Bronchial epithelial cell (primary cell): ENCODE results near the gene C2orf74. TPM values are rescaled to one million over a fixed set of nuclear protein-coding genes. Genes with fewer than 3 reads are reported as not detected.

ENCODE experiments used
- DNase-seq: peaks from one replicate; pipeline ENCODE4 v3.0.0-alpha.2; 2010; ENCODE audit warnings: low read depth
- FAIRE-seq: peaks from 2 replicates; lab custom pipeline; 2011; peaks lifted over from hg19 to GRCh38; lab: Jason Lieb, UNC
- H3K27me3 ChIP-seq: 2 replicates; pipeline ENCODE4 v1.5.1; 2011; ENCODE audit warnings: low read length; ENCODE audit not compliant: control insufficient read depth, insufficient read depth
- H3K36me3 ChIP-seq: 2 replicates; pipeline ENCODE4 v1.5.1; 2011; ENCODE audit warnings: low read length; ENCODE audit not compliant: control insufficient read depth, insufficient read depth
- H3K4me3 ChIP-seq: 2 replicates; pipeline ENCODE4 v1.5.1; 2011; ENCODE audit warnings: mild to moderate bottlenecking, low read depth, low read length, control low read depth
- CTCF ChIP-seq: IDR thresholded peaks from 2 replicates; pipeline ENCODE4 v1.5.1; 2011; ENCODE audit warnings: mild to moderate bottlenecking, moderate library complexity, low read length, control low read depth, inconsistent platforms; ENCODE audit not compliant: insufficient read depth, severe bottlenecking
- total RNA-seq: library from RNA; depleted of rRNA; stranded (reverse); fragments of >200 nt; gene quantifications from 2 replicates; pipeline ENCODE4 v1.2.1, GENCODE V29; 2014

C2orf74 gene
- total RNA-seq, 1 donor from 2014 or later = 10.0 TPM

GRCh38 chr2:61181382-61182058 lies 19.5 kb downstream of the C2orf74 start:
- H3K36me3 ChIP-seq = peaks cover 19% of the 10 kb centered on the region
- DNase-seq = no peak
- no peaks in the 10 kb centered on the region for H3K27me3 ChIP-seq
- no peak for TF ChIP-seq CTCF
- no peak overlapping the region for H3K4me3 ChIP-seq
- FAIRE-seq = no peak

GRCh38 chr2:61182059-61182383 lies 20.0 kb downstream of the C2orf74 start:
- no peaks in the 10 kb centered on the region for H3K27me3 ChIP-seq
- H3K36me3 ChIP-seq = peaks cover 19% of the 10 kb centered on the region
- TF ChIP-seq CTCF = no peak
- DNase-seq (no peak), FAIRE-seq (no peak)
- H3K4me3 ChIP-seq = no peak overlapping the region

- no peaks in the 10 kb centered on the region for H3K27me3 ChIP-seq
- H3K4me3 ChIP-seq = no peak overlapping the region
- TF ChIP-seq CTCF = no peak
- peaks cover 21% of the 10 kb centered on the region for H3K36me3 ChIP-seq
- no peak for DNase-seq
- FAIRE-seq = no peak
Observed at GRCh38 chr2:61183795-61184194, 21.8 kb downstream of the C2orf74 start.

GRCh38 chr2:61184263-61184662 lies 22.3 kb downstream of the C2orf74 start:
- Histone ChIP-seq H3K36me3 (peaks cover 21% of the 10 kb centered on the region), H3K27me3 (no peaks in the 10 kb centered on the region), H3K4me3 (no peak overlapping the region)
- DNase-seq = no peak
- no peak for FAIRE-seq
- TF ChIP-seq CTCF = no peak

- FAIRE-seq (no peak), DNase-seq (no peak)
- no peak overlapping the region for H3K4me3 ChIP-seq
- TF ChIP-seq CTCF = no peak
- peaks cover 21% of the 10 kb centered on the region for H3K36me3 ChIP-seq
- no peaks in the 10 kb centered on the region for H3K27me3 ChIP-seq
Observed at GRCh38 chr2:61185231-61185728, 23.3 kb downstream of the C2orf74 start.

- Histone ChIP-seq H3K27me3 (no peaks in the 10 kb centered on the region), H3K36me3 (peaks cover 12% of the 10 kb centered on the region), H3K4me3 (no peak overlapping the region)
- no peak for FAIRE-seq
- TF ChIP-seq CTCF = no peak
- DNase-seq = no peak
Observed at GRCh38 chr2:61187085-61187484, 25.1 kb downstream of the C2orf74 start.
